Measurements from ENCODE around the gene RMND5B.

DNA sequence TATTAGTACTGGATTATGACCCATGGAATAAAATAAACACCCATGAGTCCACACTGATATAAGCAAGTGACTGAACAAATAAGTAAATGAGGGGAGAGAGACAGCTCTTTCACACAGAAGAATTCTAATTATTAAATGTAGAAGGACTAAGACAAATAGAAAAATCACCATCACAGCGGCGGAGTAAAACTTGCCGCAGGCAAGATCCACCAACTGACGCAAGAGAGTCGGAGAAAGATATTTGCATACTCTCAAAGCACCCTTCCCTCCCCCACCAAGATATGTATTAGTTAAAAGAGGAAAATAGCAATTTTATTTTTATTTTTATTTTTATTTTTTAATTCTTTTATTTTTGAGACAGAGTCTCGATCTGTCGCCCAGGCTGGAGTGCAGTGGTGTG lies 32.1 kb upstream of the RMND5B start:
- TF ChIP-seq POLR2AphosphoS5 (IDR thresholded peaks at IDR 0.05; ENCODE audit: low read depth, low read length), result no peak
- TF ChIP-seq FOXM1 (IDR thresholded peaks at IDR 0.05; ENCODE audit: low read depth), result no peak
- no peak for TF ChIP-seq TEAD4 (IDR thresholded peaks at IDR 0.05; ENCODE audit: borderline replicate concordance, insufficient read depth)
- TF ChIP-seq EP300 (IDR thresholded peaks at IDR 0.05; ENCODE audit: borderline replicate concordance in 1 of 2, low read depth in 1 of 2, low read length in 1 of 2), result no peak
